Keratinocyte (primary cell): ENCODE results near the gene HOXC11.

ENCODE experiments used
- EZH2 ChIP-seq: IDR thresholded peaks from one replicate; pipeline ENCODE4 v1.6.1; 2012; ENCODE audit warnings: inconsistent platforms, mild to moderate bottlenecking, low read length, moderate library complexity
- TF ChIP-seq, protein P1 (sequence below), 3 experiments: IDR thresholded peaks in 1 of 3; conservative IDR thresholded peaks in 1 of 3; optimal IDR thresholded peaks in 1 of 3; 2 replicates in 2 of 3; 3 replicates in 1 of 3; pipeline versions ENCODE3 to v1.5.1; 2011; ENCODE audit warnings: low read length in 3 of 3, mild to moderate bottlenecking in 3 of 3, moderate library complexity in 2 of 3, control low read depth in 1 of 3, inconsistent platforms in 1 of 3; ENCODE audit not compliant: insufficient read depth in 2 of 3; ENCODE audit errors: extremely low read depth in 1 of 3

DNA sequence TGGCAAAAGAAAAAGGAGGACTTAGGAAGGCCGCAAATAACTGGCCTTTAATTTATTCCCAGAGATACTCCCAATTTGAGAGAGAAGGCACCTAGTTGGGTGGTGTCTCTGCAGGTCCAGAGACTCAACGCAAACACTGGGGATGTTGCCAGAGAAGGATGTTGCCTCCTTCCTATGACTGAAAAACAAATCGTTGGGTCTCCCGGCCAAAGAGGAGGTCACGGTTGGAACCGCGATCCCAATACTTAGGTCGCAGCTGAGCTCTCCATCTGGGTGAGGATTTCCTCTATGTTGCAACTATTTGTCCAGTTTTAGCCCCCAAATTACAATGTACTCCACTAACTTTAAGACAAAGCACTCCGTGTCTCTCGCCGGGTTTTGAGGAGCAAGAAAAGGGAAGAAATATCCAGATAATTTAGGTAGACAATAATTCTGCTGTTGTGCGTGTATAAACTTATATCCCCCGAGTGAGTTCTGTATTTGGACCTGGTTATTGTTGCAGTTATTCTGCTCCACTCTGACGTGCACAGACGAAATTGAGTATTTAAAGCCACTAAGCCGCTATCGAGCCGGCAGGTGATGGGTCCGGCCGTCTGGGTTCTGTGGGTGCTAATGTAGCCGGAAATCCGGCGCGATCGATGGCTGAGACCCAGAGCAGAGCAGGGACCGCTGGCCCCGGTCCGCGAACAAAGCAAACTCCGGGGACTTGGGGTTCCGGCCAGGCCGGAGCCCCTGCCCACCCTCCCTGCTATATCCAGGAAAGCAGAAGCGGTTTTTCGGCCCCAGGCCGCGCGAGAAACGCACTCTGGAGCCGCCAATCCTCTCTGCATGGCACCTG, 12.5 kb upstream of the HOXC11 start:
- TF ChIP-seq, protein P1, sequence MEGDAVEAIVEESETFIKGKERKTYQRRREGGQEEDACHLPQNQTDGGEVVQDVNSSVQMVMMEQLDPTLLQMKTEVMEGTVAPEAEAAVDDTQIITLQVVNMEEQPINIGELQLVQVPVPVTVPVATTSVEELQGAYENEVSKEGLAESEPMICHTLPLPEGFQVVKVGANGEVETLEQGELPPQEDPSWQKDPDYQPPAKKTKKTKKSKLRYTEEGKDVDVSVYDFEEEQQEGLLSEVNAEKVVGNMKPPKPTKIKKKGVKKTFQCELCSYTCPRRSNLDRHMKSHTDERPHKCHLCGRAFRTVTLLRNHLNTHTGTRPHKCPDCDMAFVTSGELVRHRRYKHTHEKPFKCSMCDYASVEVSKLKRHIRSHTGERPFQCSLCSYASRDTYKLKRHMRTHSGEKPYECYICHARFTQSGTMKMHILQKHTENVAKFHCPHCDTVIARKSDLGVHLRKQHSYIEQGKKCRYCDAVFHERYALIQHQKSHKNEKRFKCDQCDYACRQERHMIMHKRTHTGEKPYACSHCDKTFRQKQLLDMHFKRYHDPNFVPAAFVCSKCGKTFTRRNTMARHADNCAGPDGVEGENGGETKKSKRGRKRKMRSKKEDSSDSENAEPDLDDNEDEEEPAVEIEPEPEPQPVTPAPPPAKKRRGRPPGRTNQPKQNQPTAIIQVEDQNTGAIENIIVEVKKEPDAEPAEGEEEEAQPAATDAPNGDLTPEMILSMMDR (optimal IDR thresholded peaks at IDR 0.05 in 1 of 3, IDR thresholded peaks at IDR 0.05 in 1 of 3, conservative IDR thresholded peaks at IDR 0.05 in 1 of 3; ENCODE audit: extremely low read depth in 1 of 3, insufficient read depth in 2 of 3, low read length in 3 of 3) = no peak
- TF ChIP-seq EZH2 = no peak
